ENCODE results near the gene SH3YL1. TPM values are rescaled to one million over a fixed set of nuclear protein-coding genes. Genes with fewer than 3 reads are reported as not detected.

The SH3YL1 gene, protein sequence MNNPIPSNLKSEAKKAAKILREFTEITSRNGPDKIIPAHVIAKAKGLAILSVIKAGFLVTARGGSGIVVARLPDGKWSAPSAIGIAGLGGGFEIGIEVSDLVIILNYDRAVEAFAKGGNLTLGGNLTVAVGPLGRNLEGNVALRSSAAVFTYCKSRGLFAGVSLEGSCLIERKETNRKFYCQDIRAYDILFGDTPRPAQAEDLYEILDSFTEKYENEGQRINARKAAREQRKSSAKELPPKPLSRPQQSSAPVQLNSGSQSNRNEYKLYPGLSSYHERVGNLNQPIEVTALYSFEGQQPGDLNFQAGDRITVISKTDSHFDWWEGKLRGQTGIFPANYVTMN
- total RNA-seq (ENCODE audit: low replicate concordance), result 61.4 and 110 TPM in 2 replicates
- long read RNA-seq, transcript SH3YL1-205 (9 exons, 1,695 nt), result major isoform, 187 of 516 reads
- long read RNA-seq, transcript SH3YL1-201 (10 exons, 1,763 nt), result minor isoform, 176 of 516 reads
- long read RNA-seq, partial matches to known transcripts, result 24 of 516 reads
- long read RNA-seq, other reads (novel, unspliced or antisense), result 126 of 516 reads

DNA sequence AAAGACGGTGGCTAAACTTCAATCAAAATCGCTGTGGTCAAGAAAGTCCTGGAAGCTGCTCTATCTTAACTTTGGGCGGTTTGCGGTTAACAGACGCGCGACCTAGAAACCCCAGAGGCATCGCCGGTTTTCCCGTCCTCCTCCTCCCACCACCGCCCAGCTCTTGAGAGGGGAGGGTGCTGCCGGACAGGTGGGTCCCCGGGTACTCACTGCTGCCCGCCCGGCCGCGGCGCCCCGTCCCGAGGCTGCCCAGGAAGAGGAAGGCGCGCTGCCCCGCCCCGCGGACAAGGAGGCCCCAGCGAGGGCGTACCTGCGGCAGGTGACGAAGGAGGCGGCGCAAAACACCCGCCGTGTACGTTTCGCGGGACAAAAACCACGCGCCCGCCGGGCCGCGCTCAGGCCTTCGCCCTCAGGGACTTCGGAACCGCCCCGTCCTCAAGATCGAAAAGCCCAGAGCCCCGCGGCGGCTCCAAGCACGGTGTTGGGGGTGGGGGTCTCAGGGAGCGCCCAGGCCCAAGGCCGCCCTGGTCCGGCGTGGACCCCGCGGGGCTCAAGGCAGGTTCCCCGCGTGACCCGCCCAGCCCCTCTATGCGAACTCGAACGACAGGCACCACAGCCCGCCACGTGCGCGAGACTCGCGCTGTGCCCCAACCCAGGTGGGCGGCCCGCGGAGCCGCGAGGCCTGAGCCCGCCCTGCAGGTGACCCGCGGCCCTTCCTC is at the start of gene SH3YL1:
SH3YL1 (minus strand) TSS at position 259 of the 719 bp plus-strand sequence; CDS start at position 211, 48 bp downstream.
- Mint-ChIP-seq H3K27ac (peak within 1 kb of the TSS; percentile 96), H3K27me3 (no peaks in the 10 kb centered on the region), H3K4me3 (peak within 1 kb of the TSS; percentile 95), H3K9me3 (no peaks in the 10 kb centered on the region), H3K36me3 (peaks cover 20% of the 10 kb centered on the region), H3K4me1 (ENCODE audit: unreplicated experiment) (peaks cover 37% of the 10 kb centered on the region)
- DNase-seq (ENCODE audit: extremely low spot score, unreplicated experiment), result peak; percentile 78
- TF ChIP-seq, protein P1, sequence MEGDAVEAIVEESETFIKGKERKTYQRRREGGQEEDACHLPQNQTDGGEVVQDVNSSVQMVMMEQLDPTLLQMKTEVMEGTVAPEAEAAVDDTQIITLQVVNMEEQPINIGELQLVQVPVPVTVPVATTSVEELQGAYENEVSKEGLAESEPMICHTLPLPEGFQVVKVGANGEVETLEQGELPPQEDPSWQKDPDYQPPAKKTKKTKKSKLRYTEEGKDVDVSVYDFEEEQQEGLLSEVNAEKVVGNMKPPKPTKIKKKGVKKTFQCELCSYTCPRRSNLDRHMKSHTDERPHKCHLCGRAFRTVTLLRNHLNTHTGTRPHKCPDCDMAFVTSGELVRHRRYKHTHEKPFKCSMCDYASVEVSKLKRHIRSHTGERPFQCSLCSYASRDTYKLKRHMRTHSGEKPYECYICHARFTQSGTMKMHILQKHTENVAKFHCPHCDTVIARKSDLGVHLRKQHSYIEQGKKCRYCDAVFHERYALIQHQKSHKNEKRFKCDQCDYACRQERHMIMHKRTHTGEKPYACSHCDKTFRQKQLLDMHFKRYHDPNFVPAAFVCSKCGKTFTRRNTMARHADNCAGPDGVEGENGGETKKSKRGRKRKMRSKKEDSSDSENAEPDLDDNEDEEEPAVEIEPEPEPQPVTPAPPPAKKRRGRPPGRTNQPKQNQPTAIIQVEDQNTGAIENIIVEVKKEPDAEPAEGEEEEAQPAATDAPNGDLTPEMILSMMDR (conservative IDR thresholded peaks at IDR 0.05), result no peak

DNA sequence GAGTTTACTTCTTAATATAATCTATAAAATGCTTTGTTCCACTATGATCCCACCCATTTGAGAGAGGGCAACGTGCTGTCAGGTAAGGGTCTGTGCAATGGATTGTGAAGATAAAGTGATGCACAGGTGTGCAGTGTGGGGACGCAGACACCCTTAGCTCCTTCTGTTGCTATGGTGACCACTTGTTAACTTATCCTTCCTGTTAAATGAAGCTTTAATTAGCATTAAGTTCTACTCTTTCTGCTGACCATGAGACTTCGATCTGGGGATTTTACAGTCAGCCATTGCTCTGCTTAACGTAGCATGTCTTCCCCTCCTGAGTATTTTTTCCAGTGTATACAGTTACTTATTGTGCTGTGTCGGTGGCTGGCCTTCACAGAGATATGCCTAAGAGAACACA is 47.2 kb upstream of the SH3YL1 start:
- no peaks in the 10 kb centered on the region for H3K27me3 Mint-ChIP-seq
- no peak for DNase-seq (ENCODE audit: extremely low spot score, unreplicated experiment)
- no peak overlapping the region for H3K4me3 Mint-ChIP-seq
- peaks cover 7% of the 10 kb centered on the region for H3K4me1 Mint-ChIP-seq (ENCODE audit: unreplicated experiment)
- H3K27ac Mint-ChIP-seq, result no peak overlapping the region
- H3K9me3 Mint-ChIP-seq, result no peaks in the 10 kb centered on the region
- no peaks in the 10 kb centered on the region for H3K36me3 Mint-ChIP-seq
- TF ChIP-seq, protein P1 (conservative IDR thresholded peaks at IDR 0.05), result no peak

DNA sequence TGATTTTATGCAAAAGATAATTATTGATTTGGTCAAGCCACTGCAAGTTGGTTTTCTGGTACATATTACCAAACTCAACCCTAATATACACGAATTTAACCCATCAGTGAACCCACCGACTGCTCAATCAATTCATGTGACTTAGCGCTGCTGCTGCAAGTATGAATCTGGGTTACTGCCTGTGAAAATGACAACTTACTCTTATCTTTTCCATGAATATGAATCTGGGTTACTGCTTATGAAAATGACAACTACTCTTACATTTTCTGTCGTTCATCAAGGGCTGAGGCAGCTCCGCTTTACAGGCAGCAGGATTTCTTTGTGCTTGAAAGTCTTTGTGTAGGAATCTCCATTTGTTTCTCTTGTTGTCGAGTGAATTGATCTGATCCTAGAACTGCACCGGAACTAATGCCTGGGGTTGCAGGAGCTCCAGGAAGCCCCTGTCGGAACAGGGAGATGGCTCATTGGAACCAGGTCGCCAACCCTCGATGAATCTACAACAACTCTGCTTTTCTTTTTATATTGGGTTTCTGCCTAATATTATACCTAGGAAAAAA is 46.2 kb upstream of the SH3YL1 start:
- Mint-ChIP-seq H3K9me3 (no peaks in the 10 kb centered on the region), H3K4me1 (ENCODE audit: unreplicated experiment) (peaks cover 6% of the 10 kb centered on the region), H3K27ac (no peak overlapping the region), H3K4me3 (no peak overlapping the region), H3K27me3 (no peaks in the 10 kb centered on the region), H3K36me3 (no peaks in the 10 kb centered on the region)
- no peak for DNase-seq (ENCODE audit: extremely low spot score, unreplicated experiment)
- TF ChIP-seq, protein P1 (conservative IDR thresholded peaks at IDR 0.05), result no peak

DNA sequence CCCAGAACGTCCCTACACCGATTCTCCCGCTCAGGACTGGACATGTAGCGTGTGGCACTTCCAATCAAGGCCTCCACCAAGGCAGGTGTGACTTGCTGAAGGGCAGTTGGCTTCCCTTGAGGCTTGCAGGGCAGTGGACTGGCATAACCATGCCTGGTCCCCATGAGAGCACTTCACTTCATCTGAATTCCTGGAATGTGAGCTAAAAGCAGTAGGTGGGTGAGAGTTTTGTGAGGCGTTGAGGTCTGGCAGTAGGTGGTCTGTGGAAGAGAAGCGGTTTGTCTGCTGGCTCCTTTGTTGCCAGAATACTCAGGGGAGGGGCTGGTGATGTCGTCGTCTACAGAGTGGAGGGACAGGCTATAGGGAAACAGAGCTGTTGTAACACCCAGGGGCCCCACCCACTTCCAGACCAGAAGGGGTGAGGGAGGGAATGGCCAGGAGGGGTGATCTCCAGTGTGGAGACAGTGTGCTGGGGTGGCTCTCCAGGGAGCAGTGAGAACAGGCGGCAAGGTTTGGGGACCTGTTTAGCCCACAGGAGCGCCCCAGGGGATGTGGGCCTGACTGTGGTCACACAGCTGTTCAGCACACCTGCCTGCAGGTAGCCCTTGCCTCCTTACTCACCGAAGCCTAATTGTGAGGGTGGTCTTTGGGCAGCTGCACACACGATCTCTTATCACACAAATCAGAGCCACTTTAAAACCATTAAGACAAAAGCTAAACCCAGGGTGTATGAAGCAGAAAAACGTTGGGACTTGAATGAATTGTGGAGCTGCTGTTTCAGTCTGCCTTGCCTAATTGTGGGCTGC is 45.5 kb upstream of the SH3YL1 start:
- Mint-ChIP-seq H3K36me3 (no peaks in the 10 kb centered on the region), H3K4me1 (ENCODE audit: unreplicated experiment) (peaks cover 6% of the 10 kb centered on the region), H3K4me3 (no peak overlapping the region), H3K27me3 (no peaks in the 10 kb centered on the region), H3K27ac (no peak overlapping the region), H3K9me3 (no peaks in the 10 kb centered on the region)
- no peak for DNase-seq (ENCODE audit: extremely low spot score, unreplicated experiment)
- TF ChIP-seq, protein P1 (conservative IDR thresholded peaks at IDR 0.05), result no peak

DNA sequence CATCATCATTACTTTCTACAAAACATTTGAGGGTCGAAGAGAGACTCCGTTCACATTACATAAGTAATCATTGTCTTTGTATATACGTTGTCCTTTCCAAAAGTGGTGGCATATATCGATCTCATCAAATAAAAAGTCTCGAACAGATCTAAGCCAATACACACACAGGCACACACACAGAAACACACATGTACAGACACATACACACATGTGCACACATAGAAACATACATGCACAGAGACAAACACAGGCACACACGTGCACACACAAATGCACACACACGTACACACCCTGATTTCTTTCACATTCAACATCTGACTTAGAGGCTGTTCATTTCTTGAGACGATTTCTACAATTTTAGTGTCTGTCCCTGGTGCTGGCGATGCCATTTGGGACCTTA is 41.5 kb upstream of the SH3YL1 start:
- H3K4me1 Mint-ChIP-seq (ENCODE audit: unreplicated experiment), result peaks cover 6% of the 10 kb centered on the region
- TF ChIP-seq, protein P1 (conservative IDR thresholded peaks at IDR 0.05), result no peak
- no peaks in the 10 kb centered on the region for H3K27me3 Mint-ChIP-seq
- no peaks in the 10 kb centered on the region for H3K36me3 Mint-ChIP-seq
- H3K4me3 Mint-ChIP-seq, result no peak overlapping the region
- no peak for DNase-seq (ENCODE audit: extremely low spot score, unreplicated experiment)
- peaks cover 11% of the 10 kb centered on the region for H3K9me3 Mint-ChIP-seq
- no peak overlapping the region for H3K27ac Mint-ChIP-seq

All from type B pancreatic cell (in vitro differentiated cells).